Neuron (in vitro differentiated cells): ENCODE data around the gene MOB3B.

ENCODE experiments used
- H2AFZ ChIP-seq: one replicate; pipeline ENCODE4 v1.6.1; 2013; ENCODE audit warnings: low read depth, mild to moderate bottlenecking, inconsistent platforms, low read length, moderate library complexity
- H3K27me3 ChIP-seq: one replicate; pipeline ENCODE4 v1.6.1; 2013; ENCODE audit warnings: low read length; ENCODE audit not compliant: insufficient read depth
- H3K36me3 ChIP-seq: one replicate; pipeline ENCODE4 v1.6.1; 2013; ENCODE audit warnings: low read length; ENCODE audit not compliant: insufficient read depth
- H3K4me1 ChIP-seq: one replicate; pipeline ENCODE4 v1.6.1; 2013; ENCODE audit warnings: low read length; ENCODE audit not compliant: insufficient read depth
- H3K4me3 ChIP-seq: 2 replicates; pipeline ENCODE4 v1.5.1; 2013; ENCODE audit warnings: mild to moderate bottlenecking, low read length, moderate library complexity
- H3K9me3 ChIP-seq: one replicate; pipeline ENCODE4 v1.6.1; 2013; ENCODE audit warnings: low read length

Gene MOB3B

GRCh38 chr9:27560457-27560856 is 30.8 kb upstream of the MOB3B start:
- Histone ChIP-seq H3K27me3 (no peaks in the 10 kb centered on the region), H3K4me1 (no peaks in the 10 kb centered on the region), H3K9me3 (no peaks in the 10 kb centered on the region), H3K36me3 (peaks cover 77% of the 10 kb centered on the region), H2AFZ (no peak overlapping the region), H3K4me3 (no peak overlapping the region)

- H3K4me1 ChIP-seq: no peaks in the 10 kb centered on the region
- peaks cover 81% of the 10 kb centered on the region for H3K36me3 ChIP-seq
- H3K4me3 ChIP-seq: no peak overlapping the region
- H2AFZ ChIP-seq: no peak overlapping the region
- H3K27me3 ChIP-seq: no peaks in the 10 kb centered on the region
- H3K9me3 ChIP-seq: no peaks in the 10 kb centered on the region
These were observed 28.7 kb upstream of the MOB3B start for GRCh38 chr9:27558307-27558706.

GRCh38 chr9:27556470-27556869 is 26.9 kb upstream of the MOB3B start:
- no peaks in the 10 kb centered on the region for H3K4me1 ChIP-seq
- H2AFZ ChIP-seq: no peak overlapping the region
- H3K27me3 ChIP-seq: no peaks in the 10 kb centered on the region
- no peaks in the 10 kb centered on the region for H3K9me3 ChIP-seq
- peaks cover 81% of the 10 kb centered on the region for H3K36me3 ChIP-seq
- no peak overlapping the region for H3K4me3 ChIP-seq

- H2AFZ ChIP-seq: no peak overlapping the region
- no peaks in the 10 kb centered on the region for H3K9me3 ChIP-seq
- H3K36me3 ChIP-seq: peaks cover 75% of the 10 kb centered on the region
- no peaks in the 10 kb centered on the region for H3K4me1 ChIP-seq
- H3K27me3 ChIP-seq: no peaks in the 10 kb centered on the region
- H3K4me3 ChIP-seq: no peak overlapping the region
These were observed 25.1 kb upstream of the MOB3B start for GRCh38 chr9:27554712-27555111.

GRCh38 chr9:27549196-27549755 is 19.7 kb upstream of the MOB3B start:
- no peaks in the 10 kb centered on the region for H3K4me1 ChIP-seq
- no peak overlapping the region for H3K4me3 ChIP-seq
- no peaks in the 10 kb centered on the region for H3K9me3 ChIP-seq
- H2AFZ ChIP-seq: no peak overlapping the region
- H3K27me3 ChIP-seq: no peaks in the 10 kb centered on the region
- peaks cover 70% of the 10 kb centered on the region for H3K36me3 ChIP-seq

- H3K4me3 ChIP-seq: no peak overlapping the region
- H3K36me3 ChIP-seq: peaks cover 64% of the 10 kb centered on the region
- H3K4me1 ChIP-seq: no peaks in the 10 kb centered on the region
- no peaks in the 10 kb centered on the region for H3K9me3 ChIP-seq
- no peaks in the 10 kb centered on the region for H3K27me3 ChIP-seq
- H2AFZ ChIP-seq: no peak overlapping the region
These were observed 18.6 kb upstream of the MOB3B start for GRCh38 chr9:27548055-27548741.

- H3K4me1 ChIP-seq: no peaks in the 10 kb centered on the region
- peaks cover 46% of the 10 kb centered on the region for H3K36me3 ChIP-seq
- H3K9me3 ChIP-seq: no peaks in the 10 kb centered on the region
- H3K4me3 ChIP-seq: no peak overlapping the region
- H3K27me3 ChIP-seq: no peaks in the 10 kb centered on the region
- H2AFZ ChIP-seq: no peak overlapping the region
These were observed 15.9 kb upstream of the MOB3B start for GRCh38 chr9:27545471-27545870.

- Histone ChIP-seq H3K4me3 (no peak overlapping the region), H3K4me1 (peaks cover 5% of the 10 kb centered on the region), H3K36me3 (peaks cover 31% of the 10 kb centered on the region), H3K27me3 (no peaks in the 10 kb centered on the region), H3K9me3 (no peaks in the 10 kb centered on the region), H2AFZ (no peak overlapping the region)
These were observed 12.9 kb upstream of the MOB3B start for GRCh38 chr9:27542508-27542907.

GRCh38 chr9:27541740-27542139 is 12.1 kb upstream of the MOB3B start:
- no peaks in the 10 kb centered on the region for H3K27me3 ChIP-seq
- H3K4me1 ChIP-seq: peaks cover 5% of the 10 kb centered on the region
- peaks cover 27% of the 10 kb centered on the region for H3K36me3 ChIP-seq
- H3K9me3 ChIP-seq: no peaks in the 10 kb centered on the region
- no peak overlapping the region for H3K4me3 ChIP-seq
- H2AFZ ChIP-seq: no peak overlapping the region

GRCh38 chr9:27540502-27540901 is 10.9 kb upstream of the MOB3B start:
- Histone ChIP-seq H3K4me1 (peaks cover 5% of the 10 kb centered on the region), H3K36me3 (peaks cover 25% of the 10 kb centered on the region), H3K9me3 (no peaks in the 10 kb centered on the region), H2AFZ (no peak overlapping the region), H3K27me3 (no peaks in the 10 kb centered on the region), H3K4me3 (no peak overlapping the region)

GRCh38 chr9:27539479-27540441 is 10.1 kb upstream of the MOB3B start:
- Histone ChIP-seq H2AFZ (no peak overlapping the region), H3K4me3 (no peak overlapping the region), H3K4me1 (peaks cover 5% of the 10 kb centered on the region), H3K27me3 (no peaks in the 10 kb centered on the region), H3K9me3 (no peaks in the 10 kb centered on the region), H3K36me3 (peaks cover 21% of the 10 kb centered on the region)

GRCh38 chr9:27538647-27539046 is 9.0 kb upstream of the MOB3B start:
- Histone ChIP-seq H3K9me3 (no peaks in the 10 kb centered on the region), H3K4me1 (peaks cover 5% of the 10 kb centered on the region), H3K27me3 (no peaks in the 10 kb centered on the region), H3K36me3 (peaks cover 14% of the 10 kb centered on the region), H2AFZ (no peak overlapping the region), H3K4me3 (no peak overlapping the region)

- Histone ChIP-seq H3K9me3 (no peaks in the 10 kb centered on the region), H3K4me3 (no peak overlapping the region), H3K36me3 (peaks cover 11% of the 10 kb centered on the region), H3K27me3 (no peaks in the 10 kb centered on the region), H2AFZ (no peak overlapping the region), H3K4me1 (peaks cover 10% of the 10 kb centered on the region)
These were observed 8.1 kb upstream of the MOB3B start for GRCh38 chr9:27537756-27538155.
